Tibial nerve (tissue), 3 donors: ENCODE measurements around the gene DHX34.

ENCODE experiments used
- CTCF ChIP-seq, 5 experiments: fragments of 200-600 bp in 3 of 5; fragments of 450-650 bp in 2 of 5; sonication (generic) in 3 of 5; IDR thresholded peaks; one replicate each; pipeline ENCODE4 v1.5.1; 2016 to 2019; ENCODE audit warnings: antibody characterized with exemption in 5 of 5, mild to moderate bottlenecking in 3 of 5, moderate library complexity in 2 of 5
- POLR2A ChIP-seq, 2 donors: fragments of 450-650 bp; IDR thresholded peaks; one replicate each; pipeline ENCODE4 v1.6.1; 2017; ENCODE audit warnings: antibody characterized with exemption in 2 of 2, mild to moderate bottlenecking in 2 of 2, moderate library complexity in 2 of 2

DNA sequence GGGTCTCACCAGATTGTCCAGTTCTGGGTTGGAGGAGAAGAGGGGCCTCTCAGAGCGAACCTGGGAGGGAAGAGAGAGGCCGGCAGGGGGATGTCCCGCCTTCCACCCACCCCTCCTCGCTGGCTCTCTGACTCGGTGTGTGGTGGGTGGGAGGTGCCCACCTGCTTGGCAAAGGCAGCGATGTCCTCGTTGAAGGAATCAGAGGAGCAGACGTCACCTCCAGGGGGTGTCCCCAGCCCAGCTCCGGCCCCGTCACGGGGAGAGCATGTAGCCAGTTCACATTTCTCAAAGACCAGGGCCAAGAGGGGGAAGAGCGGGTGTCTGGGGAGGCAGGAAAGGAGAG, 67.5 kb downstream of the DHX34 start:
- TF ChIP-seq CTCF (IDR thresholded peaks at IDR 0.05) (no peak), POLR2A (IDR thresholded peaks at IDR 0.05) (no peak)
